Measurements from ENCODE around the gene RNU7-1. TPM values are rescaled to one million over a fixed set of nuclear protein-coding genes. Genes with fewer than 3 reads are reported as not detected.
A peak's percentile ranks its signal among the peaks of the same experiment; 100 is the strongest.

RNU7-1 gene
- total RNA-seq, 1 donor from 2014 or later = not detected

- Mint-ChIP-seq H3K27ac (peak overlapping the region; percentile 98), H3K4me1 (ENCODE audit: low read depth) (peaks cover 19% of the 10 kb centered on the region), H3K9me3 (ENCODE audit: low read depth) (no peaks in the 10 kb centered on the region), H3K36me3 (ENCODE audit: insufficient read depth) (peaks cover 50% of the 10 kb centered on the region), H3K4me3 (ENCODE audit: low read depth) (peak overlapping the region; percentile 75), H3K27me3 (no peaks in the 10 kb centered on the region)
- DNase-seq (ENCODE audit: low spot score, unreplicated experiment) = peak; percentile 96
- TF ChIP-seq, protein P1, sequence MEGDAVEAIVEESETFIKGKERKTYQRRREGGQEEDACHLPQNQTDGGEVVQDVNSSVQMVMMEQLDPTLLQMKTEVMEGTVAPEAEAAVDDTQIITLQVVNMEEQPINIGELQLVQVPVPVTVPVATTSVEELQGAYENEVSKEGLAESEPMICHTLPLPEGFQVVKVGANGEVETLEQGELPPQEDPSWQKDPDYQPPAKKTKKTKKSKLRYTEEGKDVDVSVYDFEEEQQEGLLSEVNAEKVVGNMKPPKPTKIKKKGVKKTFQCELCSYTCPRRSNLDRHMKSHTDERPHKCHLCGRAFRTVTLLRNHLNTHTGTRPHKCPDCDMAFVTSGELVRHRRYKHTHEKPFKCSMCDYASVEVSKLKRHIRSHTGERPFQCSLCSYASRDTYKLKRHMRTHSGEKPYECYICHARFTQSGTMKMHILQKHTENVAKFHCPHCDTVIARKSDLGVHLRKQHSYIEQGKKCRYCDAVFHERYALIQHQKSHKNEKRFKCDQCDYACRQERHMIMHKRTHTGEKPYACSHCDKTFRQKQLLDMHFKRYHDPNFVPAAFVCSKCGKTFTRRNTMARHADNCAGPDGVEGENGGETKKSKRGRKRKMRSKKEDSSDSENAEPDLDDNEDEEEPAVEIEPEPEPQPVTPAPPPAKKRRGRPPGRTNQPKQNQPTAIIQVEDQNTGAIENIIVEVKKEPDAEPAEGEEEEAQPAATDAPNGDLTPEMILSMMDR (IDR thresholded peaks at IDR 0.05; ENCODE audit: unreplicated experiment) = peak; percentile 95
Measured at GRCh38 chr12:6937481-6938352, 5.9 kb upstream of the RNU7-1 start.

DNA sequence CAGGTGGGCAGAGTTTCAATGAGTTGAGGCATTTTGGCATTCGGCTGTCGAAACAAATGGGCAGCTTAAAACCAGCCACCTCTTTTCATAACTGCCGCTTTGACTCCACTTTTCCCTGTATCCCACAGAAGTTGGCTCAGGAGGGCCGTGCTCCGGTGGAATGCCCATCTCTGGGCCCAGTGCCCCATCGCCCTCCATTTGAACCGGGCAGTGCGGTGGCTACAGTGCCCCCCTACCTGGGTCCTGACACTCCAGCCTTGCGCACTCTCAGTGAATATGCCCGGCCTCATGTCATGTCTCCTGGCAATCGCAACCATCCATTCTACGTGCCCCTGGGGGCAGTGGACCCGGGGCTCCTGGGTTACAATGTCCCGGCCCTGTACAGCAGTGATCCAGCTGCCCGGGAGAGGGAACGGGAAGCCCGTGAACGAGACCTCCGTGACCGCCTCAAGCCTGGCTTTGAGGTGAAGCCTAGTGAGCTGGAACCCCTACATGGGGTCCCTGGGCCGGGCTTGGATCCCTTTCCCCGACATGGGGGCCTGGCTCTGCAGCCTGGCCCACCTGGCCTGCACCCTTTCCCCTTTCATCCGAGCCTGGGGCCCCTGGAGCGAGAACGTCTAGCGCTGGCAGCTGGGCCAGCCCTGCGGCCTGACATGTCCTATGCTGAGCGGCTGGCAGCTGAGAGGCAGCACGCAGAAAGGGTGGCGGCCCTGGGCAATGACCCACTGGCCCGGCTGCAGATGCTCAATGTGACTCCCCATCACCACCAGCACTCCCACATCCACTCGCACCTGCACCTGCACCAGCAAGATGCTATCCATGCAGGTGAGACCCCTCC lies 5.0 kb upstream of the RNU7-1 start:
- H3K27me3 Mint-ChIP-seq = no peaks in the 10 kb centered on the region
- DNase-seq (ENCODE audit: low spot score, unreplicated experiment) = no peak
- H3K4me3 Mint-ChIP-seq (ENCODE audit: low read depth) = peak overlapping the region; percentile 75
- no peaks in the 10 kb centered on the region for H3K9me3 Mint-ChIP-seq (ENCODE audit: low read depth)
- H3K27ac Mint-ChIP-seq = peak overlapping the region; percentile 98
- H3K4me1 Mint-ChIP-seq (ENCODE audit: low read depth) = peaks cover 25% of the 10 kb centered on the region
- H3K36me3 Mint-ChIP-seq (ENCODE audit: insufficient read depth) = peaks cover 50% of the 10 kb centered on the region
- TF ChIP-seq, protein P1 (IDR thresholded peaks at IDR 0.05; ENCODE audit: unreplicated experiment) = no peak

DNA sequence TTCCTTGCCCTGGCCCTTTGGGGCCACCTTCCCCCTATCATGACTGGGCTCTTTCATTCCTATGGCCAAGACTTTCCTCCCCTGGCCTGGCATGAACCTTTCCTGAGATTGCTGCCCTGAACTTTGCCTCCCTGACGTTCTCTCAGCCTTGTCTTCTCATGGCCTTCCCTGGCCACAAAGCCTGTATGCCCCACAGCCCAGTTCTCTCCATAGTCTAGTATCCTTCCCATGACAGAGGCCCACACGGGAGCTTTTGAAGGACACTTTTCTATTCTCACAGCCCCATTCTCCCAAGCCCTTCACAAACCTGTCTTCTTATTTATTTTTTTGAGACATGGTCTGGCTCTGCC lies 4.5 kb upstream of the RNU7-1 start:
- H3K27me3 Mint-ChIP-seq = no peaks in the 10 kb centered on the region
- peaks cover 27% of the 10 kb centered on the region for H3K4me1 Mint-ChIP-seq (ENCODE audit: low read depth)
- H3K9me3 Mint-ChIP-seq (ENCODE audit: low read depth) = no peaks in the 10 kb centered on the region
- TF ChIP-seq, protein P1 (IDR thresholded peaks at IDR 0.05; ENCODE audit: unreplicated experiment) = no peak
- no peak for DNase-seq (ENCODE audit: low spot score, unreplicated experiment)
- peaks cover 45% of the 10 kb centered on the region for H3K36me3 Mint-ChIP-seq (ENCODE audit: insufficient read depth)
- peak overlapping the region; percentile 56 for H3K27ac Mint-ChIP-seq
- H3K4me3 Mint-ChIP-seq (ENCODE audit: low read depth) = peak overlapping the region; percentile 5

DNA sequence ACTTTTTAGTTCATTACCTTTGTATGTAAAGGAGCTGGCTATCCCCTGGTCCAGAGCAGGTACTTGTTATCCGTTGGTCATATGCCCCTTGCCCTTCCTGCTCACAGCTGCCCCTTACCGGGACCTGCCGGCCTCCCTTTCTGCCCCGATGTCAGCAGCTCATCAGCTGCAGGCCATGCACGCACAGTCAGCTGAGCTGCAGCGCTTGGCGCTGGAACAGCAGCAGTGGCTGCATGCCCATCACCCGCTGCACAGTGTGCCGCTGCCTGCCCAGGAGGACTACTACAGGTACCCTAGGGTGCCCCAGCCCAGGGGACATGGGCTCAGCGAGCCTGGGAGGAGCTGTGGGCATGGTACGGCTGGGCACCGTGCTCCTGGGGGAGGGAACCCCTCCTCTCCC lies 2.3 kb upstream of the RNU7-1 start:
- TF ChIP-seq, protein P1 (IDR thresholded peaks at IDR 0.05; ENCODE audit: unreplicated experiment) = no peak
- Mint-ChIP-seq H3K27ac (peak overlapping the region; percentile 78), H3K36me3 (ENCODE audit: insufficient read depth) (peaks cover 26% of the 10 kb centered on the region), H3K9me3 (ENCODE audit: low read depth) (no peaks in the 10 kb centered on the region), H3K4me1 (ENCODE audit: low read depth) (peaks cover 43% of the 10 kb centered on the region), H3K27me3 (no peaks in the 10 kb centered on the region), H3K4me3 (ENCODE audit: low read depth) (no peak overlapping the region)
- no peak for DNase-seq (ENCODE audit: low spot score, unreplicated experiment)

DNA sequence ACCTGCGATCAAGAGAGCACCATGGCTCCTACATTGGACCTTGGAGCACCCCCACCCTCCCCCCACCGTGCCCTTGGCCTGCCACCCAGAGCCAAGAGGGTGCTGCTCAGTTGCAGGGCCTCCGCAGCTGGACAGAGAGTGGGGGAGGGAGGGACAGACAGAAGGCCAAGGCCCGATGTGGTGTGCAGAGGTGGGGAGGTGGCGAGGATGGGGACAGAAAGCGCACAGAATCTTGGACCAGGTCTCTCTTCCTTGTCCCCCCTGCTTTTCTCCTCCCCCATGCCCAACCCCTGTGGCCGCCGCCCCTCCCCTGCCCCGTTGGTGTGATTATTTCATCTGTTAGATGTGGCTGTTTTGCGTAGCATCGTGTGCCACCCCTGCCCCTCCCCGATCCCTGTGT lies 1.8 kb upstream of the RNU7-1 start:
- H3K4me1 Mint-ChIP-seq (ENCODE audit: low read depth) = peaks cover 42% of the 10 kb centered on the region
- no peaks in the 10 kb centered on the region for H3K27me3 Mint-ChIP-seq
- no peaks in the 10 kb centered on the region for H3K9me3 Mint-ChIP-seq (ENCODE audit: low read depth)
- H3K36me3 Mint-ChIP-seq (ENCODE audit: insufficient read depth) = peaks cover 22% of the 10 kb centered on the region
- TF ChIP-seq, protein P1 (IDR thresholded peaks at IDR 0.05; ENCODE audit: unreplicated experiment) = no peak
- H3K4me3 Mint-ChIP-seq (ENCODE audit: low read depth) = no peak overlapping the region
- no peak overlapping the region for H3K27ac Mint-ChIP-seq
- no peak for DNase-seq (ENCODE audit: low spot score, unreplicated experiment)

All from progenitor cell of endocrine pancreas (in vitro differentiated cells).